A549 (cell line): Measurements from ENCODE around the gene ALDH1A3. TPM values are rescaled to one million over a fixed set of nuclear protein-coding genes. Genes with fewer than 3 reads are reported as not detected.

Experiments used
- ATAC-seq, 2 experiments: fragments of 200-7000 bp in 1 of 2; fragments of >200 bp in 1 of 2; cut with Nextera tagmentation in 1 of 2; cut with Tn5 transposase in 1 of 2; 3 replicates each; pipeline versions ENCODE4 v1.8.0 to v1.9.1; 2018 to 2020; ENCODE audit warnings: mild to moderate bottlenecking in 1 of 2, moderate library complexity in 1 of 2
- CTCF ChIA-PET: fragments of 300-600 bp; sonication (Branson Sonifier 250); formaldehyde crosslinking; extraction: SDS; loops from one replicate; lab custom pipeline; 2021; ENCODE audit warnings: antibody characterized with exemption, inconsistent platforms; lab: Yijun Ruan, JAX
- POLR2A ChIA-PET: fragments of 350-600 bp; formaldehyde crosslinking; extraction: SDS; loops from one replicate; lab custom pipeline; 2021; ENCODE audit warnings: antibody characterized with exemption, inconsistent platforms; lab: Yijun Ruan, JAX
- DNase-seq, 2 experiments: peaks; one replicate each; pipeline versions ENCODE4 v3.0.0 to v3.0.0-alpha.2; 2011 to 2016; ENCODE audit warnings: low read depth in 1 of 2, low spot score in 1 of 2
- FAIRE-seq: peaks from 2 replicates; lab custom pipeline; 2011; peaks lifted over from hg19 to GRCh38; lab: Jason Lieb, UNC
- H3K27ac ChIP-seq, 2 experiments: fragments of >200 bp; sonication (Bioruptor Twin); formaldehyde crosslinking; 3 replicates each; pipeline ENCODE4 v1.5.1; 2016 to 2017
- H3K4me1 ChIP-seq: fragments of >200 bp; sonication (Bioruptor Twin); formaldehyde crosslinking; 3 replicates; pipeline ENCODE4 v1.6.1; 2016
- H3K4me2 ChIP-seq: fragments of >200 bp; sonication (Bioruptor Twin); formaldehyde crosslinking; 3 replicates; pipeline ENCODE4 v1.6.1; 2016
- H3K4me3 ChIP-seq: fragments of >200 bp; sonication (Bioruptor Twin); formaldehyde crosslinking; 3 replicates; pipeline ENCODE4 v1.5.1; 2016
- H3K9me3 ChIP-seq: fragments of >200 bp; sonication (Bioruptor Twin); formaldehyde crosslinking; 3 replicates; pipeline ENCODE4 v1.6.1; 2016
- CEBPB ChIP-seq, 2 experiments: fragments of >200 bp in 1 of 2; sonication (Bioruptor Twin) in 1 of 2; formaldehyde crosslinking in 1 of 2; IDR thresholded peaks; 2 replicates each; pipeline ENCODE4 v1.6.1; 2012 to 2016
- CHD4 ChIP-seq: fragments of 200-600 bp; sonication (generic); IDR thresholded peaks from 2 replicates; pipeline ENCODE4 v1.6.1; 2016; ENCODE audit warnings: antibody characterized with exemption, mild to moderate bottlenecking, borderline replicate concordance
- FOXS1 ChIP-seq: fragments of 250-450 bp; sonication (Bioruptor Pico); IDR thresholded peaks from 2 replicates; pipeline ENCODE4 v1.5.0; 2020; ENCODE audit warnings: mild to moderate bottlenecking, moderate library complexity
- GATA3 ChIP-seq: IDR thresholded peaks from 2 replicates; pipeline ENCODE4 v1.6.1; 2012; ENCODE audit warnings: borderline replicate concordance
- HOXB5 ChIP-seq: fragments of 250-450 bp; sonication (Bioruptor Pico); IDR thresholded peaks from 2 replicates; pipeline ENCODE4 v1.5.0; 2020; ENCODE audit warnings: mild to moderate bottlenecking, moderate library complexity
- JUN ChIP-seq, 2 experiments: fragments of >200 bp; sonication (Bioruptor Twin); formaldehyde crosslinking; IDR thresholded peaks; 2 replicates in 1 of 2; 3 replicates in 1 of 2; pipeline ENCODE4 v1.6.1; 2016 to 2017
- MAZ ChIP-seq: fragments of 150-350 bp; IDR thresholded peaks from 2 replicates; pipeline ENCODE4 v1.6.1; 2014; ENCODE audit warnings: antibody characterized with exemption, low read depth, low read length, borderline replicate concordance
- NFE2L2 ChIP-seq: fragments of 150-350 bp; conservative IDR thresholded peaks from 2 replicates; pipeline ENCODE4 v1.6.1; 2014; ENCODE audit warnings: low read length
- PHF8 ChIP-seq: fragments of 200-600 bp; sonication (generic); IDR thresholded peaks from 2 replicates; pipeline ENCODE4 v1.6.1; 2016; ENCODE audit warnings: low read depth, mild to moderate bottlenecking, antibody characterized with exemption, moderate library complexity, borderline replicate concordance
- TFCP2L1 ChIP-seq: fragments of 250-450 bp; sonication (Bioruptor Pico); IDR thresholded peaks from 2 replicates; pipeline ENCODE4 v1.5.0; 2021; ENCODE audit warnings: mild to moderate bottlenecking
- ZC3H11A ChIP-seq: fragments of 450-650 bp; IDR thresholded peaks from 2 replicates; pipeline ENCODE4 v1.6.1; 2014; ENCODE audit warnings: antibody characterized with exemption, mild to moderate bottlenecking
- ZFP36 ChIP-seq: fragments of 450-650 bp; IDR thresholded peaks from 2 replicates; pipeline ENCODE4 v1.6.1; 2014; ENCODE audit warnings: borderline replicate concordance; ENCODE audit not compliant: partially characterized antibody
- ZNF302 ChIP-seq: fragments of 250-450 bp; sonication (Bioruptor Pico); IDR thresholded peaks from 2 replicates; pipeline ENCODE4 v1.9.0; 2021; ENCODE audit warnings: inconsistent platforms, mild to moderate bottlenecking, moderate library complexity
- WGBS: methylation state at CpG from one replicate; pipeline ENCODE4 v1.1.6; 2017; ENCODE audit errors: missing lambda C conversion rate; 5-methylcytosine and 5-hydroxymethylcytosine counted together
- polyA plus RNA-seq, 4 experiments: library from polyadenylated mRNA; depleted of rRNA in 3 of 4; stranded (reverse); fragments of >200 nt; fragmentation: RNase III in 1 of 4; extraction: RNeasy Plus Mini Kit Qiagen cat#74134 plus additional on column Dnase treatment in 1 of 4; gene quantifications; 2 replicates in 3 of 4; 3 replicates in 1 of 4; pipeline ENCODE4 v1.2.3, GENCODE V29; 2011 to 2017
- TF ChIP-seq, protein P1 (sequence below): fragments of 150-350 bp; IDR thresholded peaks from 2 replicates; pipeline ENCODE4 v1.6.1; 2014; ENCODE audit warnings: low read depth, mild to moderate bottlenecking, low read length
- TF ChIP-seq, protein P2 (sequence below): IDR thresholded peaks from 2 replicates; pipeline ENCODE4 v1.6.1; 2012
- TF ChIP-seq, protein P3 (sequence below): fragments of 250-450 bp; sonication (Bioruptor Pico); IDR thresholded peaks from 2 replicates; pipeline ENCODE4 v1.5.0; 2021; ENCODE audit warnings: mild to moderate bottlenecking, moderate library complexity, borderline replicate concordance
- TF ChIP-seq, protein P4 (sequence below): IDR thresholded peaks from 2 replicates; pipeline ENCODE4 v1.6.1; 2012
- TF ChIP-seq, protein P5 (sequence below): fragments of >200 bp; sonication (Bioruptor Twin); formaldehyde crosslinking; IDR thresholded peaks from 3 replicates; pipeline ENCODE4 v1.6.1; 2016

ALDH1A3 gene
- polyA plus RNA-seq, 2 of the 4 experiments (the other 2 are of a cell fraction), result 11.5 to 11.9 TPM

DNA sequence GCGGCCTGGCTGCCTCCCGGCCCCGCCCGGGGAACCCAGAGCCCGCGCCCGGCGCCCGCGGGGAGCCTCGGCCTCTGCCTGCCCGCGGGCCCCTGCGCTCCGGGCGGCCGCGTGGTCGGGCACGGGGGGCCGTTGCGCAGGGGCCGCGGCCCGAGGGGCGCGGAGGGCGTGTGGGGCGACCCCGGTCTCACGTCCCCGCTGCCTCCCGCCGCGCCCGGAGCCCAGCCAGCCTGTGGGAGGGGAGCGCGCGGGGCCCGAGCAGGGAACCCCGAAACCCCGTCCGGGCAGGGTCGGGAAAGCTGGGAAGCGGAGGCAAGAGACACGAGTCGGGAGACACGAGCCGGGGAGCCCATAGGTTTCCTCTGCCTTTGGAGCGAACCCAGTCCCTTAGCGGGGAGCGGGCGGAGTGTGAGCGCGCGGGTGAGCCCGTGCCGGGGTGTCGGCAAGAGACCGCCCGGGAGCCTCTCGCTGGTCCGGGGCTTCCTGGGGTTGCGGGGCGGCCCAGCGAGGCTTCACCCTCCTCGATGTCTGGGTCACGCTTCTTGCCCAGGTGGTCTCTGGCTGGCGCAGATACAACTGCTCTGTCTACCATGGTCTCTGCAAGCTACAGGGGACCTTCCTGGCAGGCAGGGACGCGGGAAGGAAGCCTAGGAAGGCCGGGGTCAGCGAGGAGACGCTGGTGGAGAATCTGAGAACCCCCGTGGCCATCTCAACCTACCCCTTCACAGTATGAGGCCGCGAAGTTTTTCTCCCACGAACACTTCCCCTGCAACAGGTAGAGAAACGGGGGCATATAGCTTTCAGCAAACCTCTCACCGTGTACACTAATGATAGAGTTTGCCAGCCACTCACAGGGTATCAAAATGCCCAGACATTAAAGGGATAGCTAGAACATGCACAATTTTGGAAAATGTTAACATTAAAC is 40.1 kb downstream of the ALDH1A3 start:
- H3K27ac ChIP-seq, result peak overlapping the region; percentile 94 to 95
- under 1% methylated on average over 29 of the region's 80 CpGs for WGBS
- DNase-seq, result peak; percentile 38 to 61
- no peak for FAIRE-seq
- H3K4me2 ChIP-seq, result peak overlapping the region; percentile 92
- peak overlapping the region; percentile 79 for H3K4me3 ChIP-seq
- CTCF ChIA-PET, result interaction anchor here (0.9 to 23.2 kb wide), 23 partner anchors 9 to 318 kb away, joined by 3 to 950 read pairs (median 15); partner anchors contain the start of genes ASB7 and LINS1
- peak; percentile 36 to 40 for ATAC-seq
- TF ChIP-seq HOXB5 (no peak), MAZ (no peak), FOXS1 (CRISPR knock-in tag) (no peak), GATA3 (no peak), ZC3H11A (no peak), CEBPB (IDR thresholded peaks at IDR 0.05) (no peak), NFE2L2 (no peak), TFCP2L1 (peak; percentile 44; the same call in 1 of the 2 replicates), JUN (IDR thresholded peaks at IDR 0.05) (peak; percentile 9 to 31; a peak in 1 of 5 replicates), ZNF302 (CRISPR knock-in tag) (no peak), ZFP36 (no peak), CHD4 (no peak), PHF8 (no peak)
- TF ChIP-seq, protein P1, sequence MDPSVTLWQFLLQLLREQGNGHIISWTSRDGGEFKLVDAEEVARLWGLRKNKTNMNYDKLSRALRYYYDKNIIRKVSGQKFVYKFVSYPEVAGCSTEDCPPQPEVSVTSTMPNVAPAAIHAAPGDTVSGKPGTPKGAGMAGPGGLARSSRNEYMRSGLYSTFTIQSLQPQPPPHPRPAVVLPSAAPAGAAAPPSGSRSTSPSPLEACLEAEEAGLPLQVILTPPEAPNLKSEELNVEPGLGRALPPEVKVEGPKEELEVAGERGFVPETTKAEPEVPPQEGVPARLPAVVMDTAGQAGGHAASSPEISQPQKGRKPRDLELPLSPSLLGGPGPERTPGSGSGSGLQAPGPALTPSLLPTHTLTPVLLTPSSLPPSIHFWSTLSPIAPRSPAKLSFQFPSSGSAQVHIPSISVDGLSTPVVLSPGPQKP, result no peak
- TF ChIP-seq, protein P2, sequence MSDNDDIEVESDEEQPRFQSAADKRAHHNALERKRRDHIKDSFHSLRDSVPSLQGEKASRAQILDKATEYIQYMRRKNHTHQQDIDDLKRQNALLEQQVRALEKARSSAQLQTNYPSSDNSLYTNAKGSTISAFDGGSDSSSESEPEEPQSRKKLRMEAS, result peak; percentile 52
- TF ChIP-seq, protein P3, sequence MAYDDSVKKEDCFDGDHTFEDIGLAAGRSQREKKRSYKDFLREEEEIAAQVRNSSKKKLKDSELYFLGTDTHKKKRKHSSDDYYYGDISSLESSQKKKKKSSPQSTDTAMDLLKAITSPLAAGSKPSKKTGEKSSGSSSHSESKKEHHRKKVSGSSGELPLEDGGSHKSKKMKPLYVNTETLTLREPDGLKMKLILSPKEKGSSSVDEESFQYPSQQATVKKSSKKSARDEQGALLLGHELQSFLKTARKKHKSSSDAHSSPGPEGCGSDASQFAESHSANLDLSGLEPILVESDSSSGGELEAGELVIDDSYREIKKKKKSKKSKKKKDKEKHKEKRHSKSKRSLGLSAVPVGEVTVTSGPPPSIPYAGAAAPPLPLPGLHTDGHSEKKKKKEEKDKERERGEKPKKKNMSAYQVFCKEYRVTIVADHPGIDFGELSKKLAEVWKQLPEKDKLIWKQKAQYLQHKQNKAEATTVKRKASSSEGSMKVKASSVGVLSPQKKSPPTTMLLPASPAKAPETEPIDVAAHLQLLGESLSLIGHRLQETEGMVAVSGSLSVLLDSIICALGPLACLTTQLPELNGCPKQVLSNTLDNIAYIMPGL, result no peak
- TF ChIP-seq, protein P4, sequence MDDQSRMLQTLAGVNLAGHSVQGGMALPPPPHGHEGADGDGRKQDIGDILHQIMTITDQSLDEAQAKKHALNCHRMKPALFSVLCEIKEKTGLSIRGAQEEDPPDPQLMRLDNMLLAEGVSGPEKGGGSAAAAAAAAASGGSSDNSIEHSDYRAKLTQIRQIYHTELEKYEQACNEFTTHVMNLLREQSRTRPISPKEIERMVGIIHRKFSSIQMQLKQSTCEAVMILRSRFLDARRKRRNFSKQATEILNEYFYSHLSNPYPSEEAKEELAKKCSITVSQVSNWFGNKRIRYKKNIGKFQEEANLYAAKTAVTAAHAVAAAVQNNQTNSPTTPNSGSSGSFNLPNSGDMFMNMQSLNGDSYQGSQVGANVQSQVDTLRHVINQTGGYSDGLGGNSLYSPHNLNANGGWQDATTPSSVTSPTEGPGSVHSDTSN, result no peak
- TF ChIP-seq, protein P5, sequence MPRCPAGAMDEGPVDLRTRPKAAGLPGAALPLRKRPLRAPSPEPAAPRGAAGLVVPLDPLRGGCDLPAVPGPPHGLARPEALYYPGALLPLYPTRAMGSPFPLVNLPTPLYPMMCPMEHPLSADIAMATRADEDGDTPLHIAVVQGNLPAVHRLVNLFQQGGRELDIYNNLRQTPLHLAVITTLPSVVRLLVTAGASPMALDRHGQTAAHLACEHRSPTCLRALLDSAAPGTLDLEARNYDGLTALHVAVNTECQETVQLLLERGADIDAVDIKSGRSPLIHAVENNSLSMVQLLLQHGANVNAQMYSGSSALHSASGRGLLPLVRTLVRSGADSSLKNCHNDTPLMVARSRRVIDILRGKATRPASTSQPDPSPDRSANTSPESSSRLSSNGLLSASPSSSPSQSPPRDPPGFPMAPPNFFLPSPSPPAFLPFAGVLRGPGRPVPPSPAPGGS, result 0 out of 3 replicates have a peak, but pooled peaks have one; percentile 17
- H3K4me1 ChIP-seq, result peaks cover 17% of the 10 kb centered on the region
- H3K9me3 ChIP-seq, result peaks cover 10% of the 10 kb centered on the region; the same call in 2 of the 3 replicates
- POLR2A ChIA-PET, result interaction anchor here (0.6 to 4.7 kb wide), 6 partner anchors 10 to 206 kb away, joined by 3 to 52 read pairs (median 4); no protein-coding TSS in a partner anchor
